NCI-H524 (cell line): ENCODE measurements around the gene NCKAP5L.
"Not testable (repeated sequence)": the region's sequence is repeated elsewhere in the genome, so short reads cannot be mapped to it uniquely, and the experiment has no call there.

Experiments
- DNase-seq, 2 experiments: peaks; one replicate each; lab custom pipeline; 2025; lab: John Stamatoyannopoulos, UW

The NCKAP5L gene

GRCh38 chr12:49779581-49779980 is 48.6 kb downstream of the NCKAP5L start:
- DNase-seq = no peak

GRCh38 chr12:49777800-49778748 is 50.1 kb downstream of the NCKAP5L start:
- DNase-seq = peak; percentile 10 to 13

GRCh38 chr12:49777341-49777740 is 50.9 kb downstream of the NCKAP5L start:
- DNase-seq = no peak

- peak in 1 of 2 experiments; percentile 8 for DNase-seq
Observed at GRCh38 chr12:49776858-49777257, 51.4 kb downstream of the NCKAP5L start.

- DNase-seq = peak; percentile 36 to 67
Observed at GRCh38 chr12:49776413-49776812, 51.8 kb downstream of the NCKAP5L start.

- not testable (repeated sequence) for DNase-seq
Observed at GRCh38 chr12:49773102-49773501, 55.1 kb downstream of the NCKAP5L start.

GRCh38 chr12:49767333-49767732 is 60.9 kb downstream of the NCKAP5L start:
- no peak for DNase-seq

GRCh38 chr12:49766115-49766455 is 62.1 kb downstream of the NCKAP5L start:
- no peak for DNase-seq

- no peak for DNase-seq
Observed at GRCh38 chr12:49764126-49764525, 64.1 kb downstream of the NCKAP5L start.

- DNase-seq = peak; percentile 20 to 40
Observed at GRCh38 chr12:49763006-49763591, 65.1 kb downstream of the NCKAP5L start.

GRCh38 chr12:49762468-49762847 is 65.8 kb downstream of the NCKAP5L start:
- DNase-seq = no peak

GRCh38 chr12:49761677-49762467 is 66.3 kb downstream of the NCKAP5L start:
- DNase-seq = no peak

- no peak for DNase-seq
Observed at GRCh38 chr12:49750996-49751393, 77.2 kb downstream of the NCKAP5L start.

- no peak for DNase-seq
Observed at GRCh38 chr12:49750027-49750995, 77.9 kb downstream of the NCKAP5L start.

- DNase-seq = no peak
Observed at GRCh38 chr12:49748800-49749199, 79.4 kb downstream of the NCKAP5L start.

GRCh38 chr12:49748306-49748705 is 79.9 kb downstream of the NCKAP5L start:
- DNase-seq = no peak

GRCh38 chr12:49744363-49744885 is 83.8 kb downstream of the NCKAP5L start:
- no peak for DNase-seq

- DNase-seq = peak in 1 of 2 experiments; percentile 46
Observed at GRCh38 chr12:49741882-49742620, 86.2 kb downstream of the NCKAP5L start.
